GM12875 (cell line): ENCODE data around the gene SORCS1.

Experiments
- H3K4me3 ChIP-seq: one replicate; pipeline ENCODE4 v1.5.1; 2011; ENCODE audit warnings: low read depth, low read length, control low read depth
- TF ChIP-seq, protein P1 (sequence below): IDR thresholded peaks from 2 replicates; pipeline ENCODE4 v1.5.1; 2011; ENCODE audit warnings: low read depth, mild to moderate bottlenecking, control low read depth, inconsistent platforms, low read length, moderate library complexity, borderline replicate concordance; ENCODE audit not compliant: insufficient read depth

Gene SORCS1

DNA sequence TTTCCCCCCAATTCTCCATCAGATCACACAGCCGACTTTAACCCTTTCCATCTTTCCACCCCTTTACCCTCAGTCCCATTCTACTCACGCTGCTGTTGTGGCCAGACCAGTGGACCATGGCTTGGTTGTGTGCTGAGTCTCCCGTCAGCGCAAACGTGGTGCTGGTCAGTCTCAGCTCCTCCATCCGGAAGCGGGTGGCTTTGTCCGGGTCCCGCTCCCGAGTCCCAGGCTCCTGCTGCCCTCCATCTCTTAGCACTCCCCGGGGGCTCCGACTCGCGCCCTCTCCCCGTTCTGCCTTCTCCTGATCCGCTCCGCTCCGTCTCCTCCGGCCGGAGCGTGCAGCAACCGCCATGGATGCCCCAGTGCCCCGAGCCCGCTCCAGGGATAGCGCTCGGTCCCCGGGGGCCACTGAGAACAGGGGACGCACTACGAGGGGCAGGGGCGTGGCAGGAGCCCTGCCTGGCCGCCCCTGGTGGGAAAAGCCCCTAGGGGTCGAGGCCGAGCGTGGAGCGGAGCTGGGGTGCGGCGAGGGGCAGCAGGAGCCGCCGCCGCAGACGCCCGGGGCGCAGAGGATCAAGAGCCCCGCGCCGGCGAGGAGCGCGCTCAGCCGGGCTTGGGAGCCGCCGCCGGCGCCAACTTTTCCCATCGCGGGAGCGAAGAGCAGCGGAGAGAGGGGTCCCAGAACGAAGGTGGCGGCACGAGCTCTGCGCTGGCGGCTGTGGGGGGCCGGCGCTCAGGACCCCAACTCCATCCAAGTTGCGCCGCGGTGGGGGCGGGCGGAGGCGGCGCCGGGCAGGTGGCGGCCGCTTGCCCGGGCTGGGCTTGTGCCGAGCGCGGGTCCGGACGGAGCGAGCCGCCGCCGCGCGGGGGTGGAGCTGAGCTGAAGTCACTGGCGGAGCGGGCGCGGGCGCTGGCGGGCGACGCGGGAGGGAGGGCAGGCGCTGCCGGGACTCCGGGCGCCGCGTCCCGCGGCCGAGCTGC, at the start of gene SORCS1:
Gene SORCS1, minus strand, starts transcription at position 826 of the 981 bp plus-strand sequence.
- H3K4me3 ChIP-seq, result no peak within 1 kb of the TSS

DNA sequence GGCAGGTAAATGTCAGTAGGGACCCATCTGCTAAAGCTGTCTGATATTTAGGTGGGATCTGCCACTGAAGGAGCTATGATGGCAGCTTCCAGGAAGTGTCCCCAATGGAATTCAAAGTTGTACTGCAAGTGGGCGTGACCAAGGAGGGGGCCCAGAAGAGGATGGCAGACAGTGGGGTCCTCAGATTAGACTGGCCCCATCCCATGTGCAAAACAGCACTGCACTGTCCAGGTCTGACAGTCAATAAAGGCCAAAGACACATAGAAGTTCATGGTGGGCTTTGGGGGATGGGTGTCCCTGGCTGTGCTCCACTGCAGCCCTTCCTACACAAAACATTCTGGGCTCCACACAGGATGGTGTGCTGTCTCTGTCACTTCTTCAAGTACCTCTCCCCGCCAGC, 49.8 kb upstream of the SORCS1 start:
- H3K4me3 ChIP-seq, result no peak overlapping the region
- TF ChIP-seq, protein P1, sequence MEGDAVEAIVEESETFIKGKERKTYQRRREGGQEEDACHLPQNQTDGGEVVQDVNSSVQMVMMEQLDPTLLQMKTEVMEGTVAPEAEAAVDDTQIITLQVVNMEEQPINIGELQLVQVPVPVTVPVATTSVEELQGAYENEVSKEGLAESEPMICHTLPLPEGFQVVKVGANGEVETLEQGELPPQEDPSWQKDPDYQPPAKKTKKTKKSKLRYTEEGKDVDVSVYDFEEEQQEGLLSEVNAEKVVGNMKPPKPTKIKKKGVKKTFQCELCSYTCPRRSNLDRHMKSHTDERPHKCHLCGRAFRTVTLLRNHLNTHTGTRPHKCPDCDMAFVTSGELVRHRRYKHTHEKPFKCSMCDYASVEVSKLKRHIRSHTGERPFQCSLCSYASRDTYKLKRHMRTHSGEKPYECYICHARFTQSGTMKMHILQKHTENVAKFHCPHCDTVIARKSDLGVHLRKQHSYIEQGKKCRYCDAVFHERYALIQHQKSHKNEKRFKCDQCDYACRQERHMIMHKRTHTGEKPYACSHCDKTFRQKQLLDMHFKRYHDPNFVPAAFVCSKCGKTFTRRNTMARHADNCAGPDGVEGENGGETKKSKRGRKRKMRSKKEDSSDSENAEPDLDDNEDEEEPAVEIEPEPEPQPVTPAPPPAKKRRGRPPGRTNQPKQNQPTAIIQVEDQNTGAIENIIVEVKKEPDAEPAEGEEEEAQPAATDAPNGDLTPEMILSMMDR, result no peak

More for the DNA sequence above, at the start of gene SORCS1:
- TF ChIP-seq, protein P1, result no peak

DNA sequence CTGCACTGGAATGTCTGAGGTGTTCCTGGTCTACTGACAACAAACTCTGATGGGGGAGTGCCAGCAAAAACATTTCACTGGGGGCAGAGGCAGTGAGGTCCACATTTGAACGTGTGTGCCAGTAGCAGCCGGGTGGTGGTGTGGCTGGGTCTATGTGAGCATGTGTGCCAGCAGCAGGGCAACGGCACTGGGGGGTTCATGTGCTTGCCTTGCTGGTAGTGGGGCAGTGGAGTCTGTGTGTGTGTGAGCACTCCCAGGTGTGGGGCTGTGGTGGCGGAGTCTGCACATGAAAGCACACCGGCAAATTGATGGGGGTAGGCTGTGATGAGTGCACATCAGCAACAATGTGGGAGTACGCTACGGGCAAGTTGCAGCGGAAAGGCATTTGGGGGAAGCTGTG, 49.4 kb upstream of the SORCS1 start:
- TF ChIP-seq, protein P1, result no peak
- H3K4me3 ChIP-seq, result no peak overlapping the region

DNA sequence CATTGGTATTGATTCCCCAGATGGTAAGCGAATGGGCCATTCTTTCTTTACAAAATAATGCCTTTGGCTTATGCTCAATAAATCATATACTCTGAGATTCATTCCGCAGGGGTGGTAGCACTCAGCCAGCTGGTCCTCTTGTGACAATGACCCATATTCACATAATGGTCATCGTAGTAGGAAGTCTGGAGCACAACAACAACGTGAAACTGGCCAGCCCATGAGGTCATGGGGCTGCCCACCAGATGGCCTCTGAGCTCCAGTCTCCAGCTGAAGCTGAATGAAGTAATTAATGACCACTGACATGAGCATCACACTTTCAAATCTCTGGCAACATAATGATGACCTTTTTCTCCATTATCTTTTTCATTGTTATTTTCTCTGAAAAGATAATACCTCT, 42.3 kb upstream of the SORCS1 start:
- TF ChIP-seq, protein P1, result no peak
- H3K4me3 ChIP-seq, result no peak overlapping the region

DNA sequence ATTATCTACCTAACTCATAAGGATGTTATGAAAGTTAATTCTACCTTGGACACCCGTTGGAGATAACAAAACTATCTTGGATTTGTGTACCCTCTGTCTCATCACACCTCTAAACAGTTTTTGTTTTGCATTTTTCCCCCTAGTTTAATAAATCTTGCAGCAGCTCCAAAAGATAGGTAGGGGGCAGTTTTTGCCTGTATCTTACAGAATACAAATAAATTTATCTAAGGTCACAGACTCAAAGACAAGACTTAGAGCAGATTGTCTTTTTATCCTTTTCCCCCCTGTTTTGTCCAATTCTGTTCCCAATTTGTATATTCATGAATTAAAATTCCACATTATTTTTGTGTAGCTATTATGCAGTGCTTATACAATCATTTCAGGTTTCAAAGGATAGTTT, 5.0 kb upstream of the SORCS1 start:
- TF ChIP-seq, protein P1, result no peak
- H3K4me3 ChIP-seq, result no peak overlapping the region

DNA sequence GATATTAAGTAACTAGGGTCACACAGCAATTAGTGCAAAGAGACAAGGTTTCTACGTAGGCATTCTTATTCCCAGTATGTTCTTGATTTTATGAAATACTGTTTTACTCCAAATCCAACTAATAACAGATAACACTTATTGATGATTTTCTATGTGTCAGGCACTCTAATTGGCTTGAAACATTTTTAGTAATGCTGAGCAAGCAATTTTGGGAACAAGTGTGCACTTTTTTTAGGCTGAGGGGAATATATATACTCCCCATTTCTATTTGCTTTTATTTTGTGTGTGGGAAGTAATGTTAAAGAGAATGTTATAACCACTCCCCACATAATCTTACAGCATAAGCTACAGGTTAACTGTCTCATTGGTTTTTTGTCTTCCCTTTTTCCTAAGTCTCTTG, 4.2 kb upstream of the SORCS1 start:
- H3K4me3 ChIP-seq, result no peak overlapping the region
- TF ChIP-seq, protein P1, result no peak

DNA sequence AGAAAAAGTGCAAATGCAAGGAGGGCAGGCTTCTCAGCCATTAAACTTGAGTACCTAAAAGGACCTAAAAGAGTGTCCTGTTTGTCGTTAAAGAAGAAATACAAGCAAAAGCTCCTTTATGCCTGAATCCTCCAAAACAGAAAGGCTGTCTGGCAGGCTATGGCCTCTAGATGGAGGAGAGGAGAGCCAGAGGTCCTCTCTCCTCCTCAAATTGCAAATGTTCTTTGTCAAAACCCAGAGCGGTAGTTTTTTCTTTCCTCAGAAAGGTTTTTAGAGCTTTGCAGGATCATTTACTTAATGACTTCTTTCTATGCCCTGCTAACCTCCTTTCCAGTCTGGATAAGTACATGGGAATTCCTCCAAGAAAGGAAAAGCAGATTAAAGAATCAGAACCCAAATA, 1.9 kb upstream of the SORCS1 start:
- H3K4me3 ChIP-seq, result no peak overlapping the region
- TF ChIP-seq, protein P1, result no peak
